ENCODE data around the gene ISOC2.

ISOC2 gene

GRCh38 chr19:55489711-55490477 is 28.5 kb upstream of the ISOC2 start:
- DNase-seq: no peak

GRCh38 chr19:55488986-55489710 is 27.7 kb upstream of the ISOC2 start:
- DNase-seq: no peak

- DNase-seq: no peak
Observed at GRCh38 chr19:55487924-55488687, 26.7 kb upstream of the ISOC2 start, which contains the start of gene SSC5D. Gene SSC5D, plus strand, starts transcription at chr19:55488436. Its CDS starts 154 bp downstream, at chr19:55488590.

GRCh38 chr19:55486971-55487923 is 25.8 kb upstream of the ISOC2 start:
- DNase-seq: no peak

GRCh38 chr19:55486043-55486970 is 24.9 kb upstream of the ISOC2 start:
- DNase-seq: no peak

GRCh38 chr19:55485439-55486011 is 24.1 kb upstream of the ISOC2 start:
- no peak for DNase-seq

GRCh38 chr19:55484593-55485438 is 23.4 kb upstream of the ISOC2 start, which contains the start of gene NAT14:
Gene NAT14, plus strand, starts transcription at chr19:55485188. Its CDS starts 521 bp downstream, at chr19:55485709.
- peak; percentile 50 for DNase-seq

GRCh38 chr19:55483706-55484592 is 22.5 kb upstream of the ISOC2 start:
- no peak for DNase-seq

- no peak for DNase-seq
Observed at GRCh38 chr19:55482967-55483705, 21.7 kb upstream of the ISOC2 start.

GRCh38 chr19:55482156-55482961 is 20.9 kb upstream of the ISOC2 start:
- DNase-seq: no peak

GRCh38 chr19:55481794-55482155 is 20.3 kb upstream of the ISOC2 start:
- no peak for DNase-seq

- no peak for DNase-seq
Observed at GRCh38 chr19:55481148-55481793, 19.8 kb upstream of the ISOC2 start.

GRCh38 chr19:55479451-55480230 is 18.2 kb upstream of the ISOC2 start:
- DNase-seq: no peak

- no peak for DNase-seq
Observed at GRCh38 chr19:55479045-55479444, 17.6 kb upstream of the ISOC2 start.

- DNase-seq: no peak
Observed at GRCh38 chr19:55478364-55478763, 16.9 kb upstream of the ISOC2 start.

- DNase-seq: no peak
Observed at GRCh38 chr19:55477905-55478304, 16.5 kb upstream of the ISOC2 start.
